Right atrium auricular region (tissue), 2 donors: Measurements from ENCODE around the gene NR2F2. TPM values are rescaled to one million over a fixed set of nuclear protein-coding genes. Genes with fewer than 3 reads are reported as not detected.

Experiments used
- DNase-seq: peaks from one replicate; pipeline ENCODE4 v3.0.0-alpha.2; 2019; ENCODE audit warnings: low spot score
- H3K27ac ChIP-seq, 2 donors: fragments of 200-600 bp; sonication (generic); 1 replicate in 1 of 2; 2 replicates in 1 of 2; pipeline ENCODE4 v1.5.1; 2016 to 2019
- H3K27me3 ChIP-seq, 2 donors: fragments of 200-600 bp; sonication (generic); one replicate each; pipeline versions ENCODE4 v1.5.1 to v1.6.0; 2017 to 2019
- H3K36me3 ChIP-seq: fragments of 200-600 bp; sonication (generic); one replicate; pipeline ENCODE4 v1.5.1; 2016
- H3K4me1 ChIP-seq, 2 donors: fragments of 200-600 bp; sonication (generic); one replicate each; pipeline versions ENCODE4 v1.5.1 to v1.6.0; 2017 to 2019
- H3K4me3 ChIP-seq, 2 donors: fragments of 200-600 bp; sonication (generic); 1 replicate in 1 of 2; 2 replicates in 1 of 2; pipeline ENCODE4 v1.5.1; 2017 to 2019; ENCODE audit warnings: mild to moderate bottlenecking in 1 of 2, moderate library complexity in 1 of 2
- H3K9me3 ChIP-seq, 2 donors: fragments of 200-600 bp; sonication (generic); one replicate each; pipeline ENCODE4 v1.5.1; 2019
- CTCF ChIP-seq, 2 donors: fragments of 200-600 bp; sonication (generic); IDR thresholded peaks; one replicate each; pipeline ENCODE4 v1.5.1; 2019; ENCODE audit warnings: antibody characterized with exemption in 2 of 2
- total RNA-seq, 2 donors: library from RNA; depleted of rRNA; stranded (reverse); fragments of >200 nt; gene quantifications; one replicate each; pipeline ENCODE4 v1.1.0, GENCODE V29; 2016

Gene NR2F2
- total RNA-seq, 2 donors from 2014 or later: 25.0 to 26.7 TPM

DNA sequence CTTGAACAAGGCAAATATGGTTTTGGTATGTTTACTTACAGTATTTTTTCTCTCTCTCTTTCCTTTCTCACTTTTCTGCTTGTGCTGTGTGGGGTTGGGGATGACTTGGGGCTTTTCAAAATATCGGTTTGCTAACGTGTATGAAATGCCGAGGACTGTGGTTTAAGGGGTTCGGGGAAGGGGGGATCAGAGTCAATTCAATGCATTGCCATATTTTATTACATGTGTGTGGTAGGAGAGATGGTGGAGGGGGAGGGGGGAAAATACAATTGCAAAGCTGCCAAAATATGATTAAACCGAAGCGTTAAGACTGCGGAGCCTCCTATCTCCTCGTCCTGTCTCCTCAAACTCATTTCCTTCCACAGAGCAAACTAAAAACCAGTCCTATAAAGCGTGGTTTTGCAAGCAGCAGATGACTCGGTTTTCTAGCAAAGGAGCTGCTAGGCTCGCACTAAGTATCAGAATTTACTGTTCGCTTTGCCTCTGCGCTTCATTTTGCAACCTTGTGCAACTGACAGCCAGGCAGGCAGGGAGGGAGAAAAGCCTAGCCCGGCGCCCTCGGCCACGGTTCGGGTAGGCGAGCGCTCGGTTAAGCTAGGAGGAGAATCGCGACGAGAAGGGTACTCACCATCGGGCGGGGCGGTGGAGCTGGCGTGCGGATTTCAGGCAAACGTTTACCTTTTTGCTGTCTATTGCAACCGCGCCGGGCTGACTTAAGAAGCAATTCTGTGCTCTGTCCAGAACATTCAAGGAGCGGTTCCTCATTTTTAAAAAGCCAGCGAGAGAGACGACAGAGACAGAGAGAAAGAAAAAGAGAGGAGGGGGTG is 4.0 kb upstream of the NR2F2 start:
- no peaks in the 10 kb centered on the region for H3K36me3 ChIP-seq
- peaks cover 0 to 41% of the 10 kb centered on the region in 2 donors for H3K4me1 ChIP-seq
- peak overlapping the region; percentile 94 to 95 for H3K27ac ChIP-seq
- no peaks in the 10 kb centered on the region for H3K9me3 ChIP-seq
- no peak for DNase-seq
- no peaks in the 10 kb centered on the region for H3K27me3 ChIP-seq
- H3K4me3 ChIP-seq: peak overlapping the region; percentile 49 to 70
- TF ChIP-seq CTCF (IDR thresholded peaks at IDR 0.05): no peak

DNA sequence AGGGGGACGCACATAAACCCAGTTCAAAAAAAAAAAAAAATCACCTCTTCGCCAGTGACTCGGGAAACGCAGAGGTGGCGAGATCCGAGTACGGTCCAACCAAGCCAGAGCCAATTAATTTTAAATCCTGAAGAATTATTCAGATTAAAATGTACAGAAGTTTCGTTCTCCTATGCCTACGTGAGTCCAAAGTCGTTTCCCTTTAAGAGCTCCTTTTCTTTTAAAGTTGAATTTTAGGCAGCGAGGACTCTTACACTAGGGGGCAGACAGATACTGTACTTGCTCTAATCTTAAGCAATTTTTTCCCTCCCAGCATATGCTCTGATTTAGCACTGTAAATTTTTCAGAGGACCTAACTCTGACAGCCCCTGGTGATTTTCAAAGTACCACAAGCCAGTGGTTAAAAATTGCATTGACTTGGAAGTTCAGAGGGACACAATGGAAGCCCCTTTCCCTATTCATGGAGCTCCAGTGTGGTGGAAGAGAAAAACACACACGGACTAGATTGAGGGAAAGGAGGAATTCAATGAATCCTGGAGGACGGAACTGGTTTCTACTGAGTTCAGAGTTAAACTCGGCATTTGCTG is 3.3 kb upstream of the NR2F2 start:
- no peak for DNase-seq
- Histone ChIP-seq H3K9me3 (no peaks in the 10 kb centered on the region), H3K4me1 (peaks cover 0 to 41% of the 10 kb centered on the region in 2 donors), H3K27me3 (no peaks in the 10 kb centered on the region), H3K36me3 (no peaks in the 10 kb centered on the region), H3K4me3 (peak overlapping the region; percentile 49 to 70), H3K27ac (peak overlapping the region; percentile 94 to 95)
- TF ChIP-seq CTCF (IDR thresholded peaks at IDR 0.05): peak; percentile 73 to 85

DNA sequence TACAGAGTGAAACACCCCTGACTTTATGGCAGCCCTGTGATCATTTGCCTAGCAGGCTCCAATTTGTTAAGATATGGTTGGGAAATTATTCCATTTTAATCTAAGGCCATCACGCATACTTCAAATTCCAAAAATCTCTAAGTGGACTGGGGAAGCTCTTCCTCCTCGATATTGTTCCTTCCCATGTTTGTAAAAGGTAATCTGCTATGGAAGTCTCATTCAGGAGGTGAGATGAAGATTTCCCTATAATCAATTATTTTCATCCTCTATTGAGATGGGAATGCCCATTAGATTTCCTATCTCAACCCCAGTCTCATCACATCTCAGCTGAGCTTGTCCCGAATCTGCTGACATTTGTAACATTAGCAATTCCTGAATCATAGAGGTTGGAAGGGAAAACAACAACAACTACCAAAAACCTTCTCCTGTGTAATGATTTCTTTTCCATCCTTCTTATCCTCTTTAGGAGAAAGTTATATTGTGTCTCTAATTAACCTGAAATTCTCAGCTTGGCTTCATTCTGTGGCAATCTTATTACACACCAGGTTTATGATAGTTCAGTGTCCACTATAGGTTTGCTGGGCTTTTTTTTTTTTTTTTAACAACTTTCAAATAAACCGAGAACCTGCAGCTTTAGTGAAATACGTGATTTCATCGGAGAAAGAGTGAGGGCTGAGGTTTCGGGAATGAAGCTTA is 2.2 kb upstream of the NR2F2 start:
- Histone ChIP-seq H3K9me3 (no peaks in the 10 kb centered on the region), H3K27me3 (no peaks in the 10 kb centered on the region), H3K4me1 (peaks cover 0 to 41% of the 10 kb centered on the region in 2 donors), H3K36me3 (peaks cover 4% of the 10 kb centered on the region), H3K27ac (peak overlapping the region; percentile 94 to 95), H3K4me3 (peak overlapping the region; percentile 5 to 70)
- no peak for DNase-seq
- TF ChIP-seq CTCF (IDR thresholded peaks at IDR 0.05): no peak

GRCh38 chr15:96328877-96329195 is 1.7 kb upstream of the NR2F2 start:
- Histone ChIP-seq H3K4me1 (peaks cover 0 to 38% of the 10 kb centered on the region in 2 donors), H3K9me3 (no peaks in the 10 kb centered on the region), H3K4me3 (peak overlapping the region; percentile 60 to 70), H3K27me3 (no peaks in the 10 kb centered on the region), H3K27ac (peak overlapping the region; percentile 94 to 95), H3K36me3 (peaks cover 6% of the 10 kb centered on the region)
- TF ChIP-seq CTCF (IDR thresholded peaks at IDR 0.05): no peak
- DNase-seq: no peak

DNA sequence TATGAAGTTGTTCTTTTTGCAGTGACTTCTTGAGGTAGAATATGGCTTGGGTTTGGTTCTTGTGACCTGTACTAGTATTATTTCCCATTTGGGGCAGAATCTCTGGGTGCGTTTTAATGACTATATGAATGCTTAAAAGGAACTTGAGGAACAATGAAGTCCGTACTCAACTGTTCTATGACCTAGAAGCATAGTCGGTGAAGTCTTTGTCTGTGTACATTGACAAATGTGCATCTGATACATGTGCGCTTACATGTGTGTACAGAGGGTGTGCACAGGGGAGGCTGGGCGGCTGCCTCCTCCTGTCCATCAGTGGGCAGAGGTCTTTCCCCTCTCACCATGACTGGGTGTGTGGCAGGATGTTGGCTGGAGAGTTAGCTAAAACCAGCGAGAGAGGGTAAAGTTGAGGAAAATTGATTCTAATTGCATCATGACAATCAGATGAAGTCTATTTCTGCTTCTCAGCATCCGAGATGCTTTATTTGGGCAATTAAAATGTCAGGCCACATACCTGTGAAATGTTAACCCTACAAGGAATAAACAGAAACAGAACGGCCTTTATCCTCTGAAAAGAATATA is 1.0 kb upstream of the NR2F2 start:
- TF ChIP-seq CTCF (IDR thresholded peaks at IDR 0.05): no peak
- Histone ChIP-seq H3K27me3 (no peaks in the 10 kb centered on the region), H3K4me1 (peaks cover 0 to 31% of the 10 kb centered on the region in 2 donors), H3K27ac (peak overlapping the region; percentile 94 to 95), H3K36me3 (peaks cover 13% of the 10 kb centered on the region), H3K9me3 (no peaks in the 10 kb centered on the region), H3K4me3 (peak overlapping the region; percentile 60 to 70)
- DNase-seq: no peak
